ENCODE results near the gene BRWD1.

BRWD1 gene

DNA sequence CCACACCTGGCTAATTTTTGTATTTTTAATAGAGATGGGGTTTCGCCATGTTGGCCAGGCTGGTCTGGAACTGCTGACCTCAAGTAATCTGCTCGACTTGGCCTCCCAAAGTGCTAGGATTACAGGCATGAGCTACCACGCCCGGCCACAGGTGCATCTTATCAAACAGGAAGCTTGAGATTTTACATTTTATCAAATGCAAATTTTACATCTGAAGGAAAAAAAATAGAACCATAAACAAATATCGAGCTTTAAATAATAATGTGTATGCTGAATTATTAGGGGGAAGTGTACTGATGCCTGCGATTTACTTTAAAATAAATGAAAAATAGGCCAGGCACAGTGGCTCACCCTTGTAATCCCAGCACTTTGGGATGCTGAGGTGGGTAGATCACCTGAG lies 16.6 kb upstream of the BRWD1 start:
- TF ChIP-seq, protein P1, sequence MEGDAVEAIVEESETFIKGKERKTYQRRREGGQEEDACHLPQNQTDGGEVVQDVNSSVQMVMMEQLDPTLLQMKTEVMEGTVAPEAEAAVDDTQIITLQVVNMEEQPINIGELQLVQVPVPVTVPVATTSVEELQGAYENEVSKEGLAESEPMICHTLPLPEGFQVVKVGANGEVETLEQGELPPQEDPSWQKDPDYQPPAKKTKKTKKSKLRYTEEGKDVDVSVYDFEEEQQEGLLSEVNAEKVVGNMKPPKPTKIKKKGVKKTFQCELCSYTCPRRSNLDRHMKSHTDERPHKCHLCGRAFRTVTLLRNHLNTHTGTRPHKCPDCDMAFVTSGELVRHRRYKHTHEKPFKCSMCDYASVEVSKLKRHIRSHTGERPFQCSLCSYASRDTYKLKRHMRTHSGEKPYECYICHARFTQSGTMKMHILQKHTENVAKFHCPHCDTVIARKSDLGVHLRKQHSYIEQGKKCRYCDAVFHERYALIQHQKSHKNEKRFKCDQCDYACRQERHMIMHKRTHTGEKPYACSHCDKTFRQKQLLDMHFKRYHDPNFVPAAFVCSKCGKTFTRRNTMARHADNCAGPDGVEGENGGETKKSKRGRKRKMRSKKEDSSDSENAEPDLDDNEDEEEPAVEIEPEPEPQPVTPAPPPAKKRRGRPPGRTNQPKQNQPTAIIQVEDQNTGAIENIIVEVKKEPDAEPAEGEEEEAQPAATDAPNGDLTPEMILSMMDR (IDR thresholded peaks at IDR 0.05): no peak
- no peak for DNase-seq (ENCODE audit: low spot score)
- Histone ChIP-seq H3K27ac (no peak overlapping the region), H3K4me3 (no peak overlapping the region)

DNA sequence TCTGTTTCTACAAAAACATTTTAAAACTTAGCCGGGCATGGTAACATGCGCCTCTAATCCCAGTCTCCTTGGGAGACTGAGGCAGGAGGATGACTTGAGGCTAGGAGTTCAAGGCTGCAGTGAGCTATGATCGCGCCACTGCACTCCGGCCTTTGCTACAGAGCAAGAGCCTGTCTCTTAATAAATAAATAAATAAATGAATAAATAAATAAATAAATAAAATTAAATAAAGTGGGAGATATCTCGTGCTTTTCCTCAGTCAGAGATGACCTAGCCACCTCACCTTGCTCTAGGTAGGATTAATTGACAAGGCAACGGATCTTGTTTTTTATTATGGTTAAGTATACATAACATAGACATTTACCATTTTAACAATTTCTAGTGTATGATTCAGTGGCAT lies 14.3 kb upstream of the BRWD1 start:
- H3K4me3 ChIP-seq: no peak overlapping the region
- TF ChIP-seq, protein P1 (IDR thresholded peaks at IDR 0.05): no peak
- no peak overlapping the region for H3K27ac ChIP-seq
- DNase-seq (ENCODE audit: low spot score): no peak

DNA sequence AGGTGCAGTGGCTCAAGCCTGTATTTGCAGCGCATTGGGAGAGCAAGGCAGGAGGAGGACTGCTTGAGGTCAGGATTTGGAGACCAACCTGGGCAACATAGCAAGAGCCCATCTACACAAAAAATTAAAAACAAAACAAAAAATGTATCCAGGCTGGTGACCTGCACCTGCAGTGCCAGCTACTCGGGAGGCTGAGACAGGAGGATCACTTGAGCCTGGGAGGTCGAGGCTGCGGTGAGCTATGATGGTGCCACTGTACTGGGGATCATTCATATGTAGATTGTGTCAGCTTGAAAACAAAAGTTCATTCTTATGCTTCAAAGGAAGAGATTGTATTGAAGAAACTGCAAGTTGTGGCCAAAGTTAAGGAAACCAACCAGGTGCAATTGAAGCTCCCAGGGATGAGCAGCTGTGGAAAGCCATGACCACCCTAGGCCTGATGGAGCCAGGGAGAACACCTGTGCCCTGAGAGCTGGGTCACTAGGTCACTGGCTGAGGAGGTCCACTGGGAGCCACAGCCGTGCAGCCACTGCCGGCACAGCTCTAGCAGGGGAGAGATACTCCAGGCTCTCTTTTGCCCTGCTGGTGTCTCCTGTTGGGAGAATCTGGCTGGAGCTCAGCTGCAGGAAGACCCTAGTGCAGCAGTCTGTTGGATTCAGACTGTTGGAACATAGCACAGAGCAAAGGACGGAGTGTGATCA lies 13.3 kb upstream of the BRWD1 start:
- TF ChIP-seq, protein P1 (IDR thresholded peaks at IDR 0.05): no peak
- Histone ChIP-seq H3K4me3 (no peak overlapping the region), H3K27ac (no peak overlapping the region)
- DNase-seq (ENCODE audit: low spot score): no peak

DNA sequence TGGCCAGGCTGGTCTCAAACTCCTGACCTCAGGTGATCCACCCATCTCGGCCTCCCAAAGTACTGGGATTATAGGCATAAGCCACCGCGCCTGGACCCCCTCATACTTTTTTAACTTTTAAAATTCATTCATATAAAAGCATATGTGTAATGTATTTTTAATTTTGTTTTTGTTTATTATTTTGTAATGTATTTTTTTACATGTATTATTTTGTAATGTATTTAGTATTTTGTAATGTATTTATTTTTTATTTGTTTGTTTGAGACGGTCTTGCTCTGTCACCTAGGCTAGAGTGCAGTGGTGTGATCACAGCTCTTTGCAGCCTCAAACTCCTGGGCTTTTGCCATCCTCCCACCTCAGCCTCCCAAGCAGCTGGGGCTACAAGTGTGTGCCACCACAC lies 12.0 kb upstream of the BRWD1 start:
- Histone ChIP-seq H3K4me3 (no peak overlapping the region), H3K27ac (no peak overlapping the region)
- no peak for DNase-seq (ENCODE audit: low spot score)
- TF ChIP-seq, protein P1 (IDR thresholded peaks at IDR 0.05): no peak

DNA sequence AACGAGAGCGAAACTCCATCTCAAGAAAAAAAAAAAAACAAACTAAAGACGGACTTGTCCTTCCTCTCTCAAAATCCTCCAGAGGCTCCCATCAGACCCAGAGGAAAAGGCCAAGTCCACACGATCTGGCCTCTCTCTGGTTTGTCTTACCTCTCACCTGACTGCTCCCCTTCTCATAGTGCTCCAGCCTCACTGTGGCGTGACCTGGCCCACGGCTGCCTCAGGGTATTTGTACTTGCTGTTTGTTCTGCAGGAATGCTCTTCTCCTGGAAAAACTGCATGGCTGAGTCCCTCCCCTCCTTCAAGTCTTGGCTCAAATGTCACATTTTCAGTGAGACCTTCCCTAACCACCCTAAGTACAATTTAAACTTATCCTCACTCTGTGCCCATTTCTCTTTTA lies 8.0 kb upstream of the BRWD1 start:
- Histone ChIP-seq H3K4me3 (no peak overlapping the region), H3K27ac (no peak overlapping the region)
- no peak for DNase-seq (ENCODE audit: low spot score)
- TF ChIP-seq, protein P1 (IDR thresholded peaks at IDR 0.05): no peak

DNA sequence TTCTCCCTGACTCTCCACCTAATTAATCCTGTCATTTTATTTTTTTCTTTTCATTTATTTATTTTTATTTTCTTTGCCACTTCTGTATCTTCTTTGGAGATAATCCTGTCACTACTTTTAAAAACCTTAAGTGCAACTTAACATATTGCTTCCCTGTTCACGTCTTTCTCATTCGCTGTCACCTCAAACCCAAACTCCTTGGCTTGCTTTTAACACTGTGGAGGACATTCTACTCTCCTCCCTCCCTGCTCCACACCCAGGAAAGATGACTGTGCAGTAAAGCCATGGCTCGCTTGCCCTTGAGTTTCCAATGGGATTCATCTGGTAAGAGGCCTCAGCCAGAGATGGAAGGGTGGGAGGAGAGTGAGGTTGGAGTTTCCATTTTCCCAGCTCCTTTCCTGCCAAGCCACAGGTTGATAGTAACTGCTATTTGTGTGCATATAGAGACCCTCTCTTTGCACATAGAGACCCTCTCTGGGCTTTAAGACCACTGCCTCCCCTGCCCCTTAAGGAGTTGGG lies 6.4 kb upstream of the BRWD1 start:
- Histone ChIP-seq H3K27ac (peak overlapping the region in 1 of 2 donors; percentile 24), H3K4me3 (no peak overlapping the region)
- DNase-seq (ENCODE audit: low spot score): no peak
- TF ChIP-seq, protein P1 (IDR thresholded peaks at IDR 0.05): no peak

DNA sequence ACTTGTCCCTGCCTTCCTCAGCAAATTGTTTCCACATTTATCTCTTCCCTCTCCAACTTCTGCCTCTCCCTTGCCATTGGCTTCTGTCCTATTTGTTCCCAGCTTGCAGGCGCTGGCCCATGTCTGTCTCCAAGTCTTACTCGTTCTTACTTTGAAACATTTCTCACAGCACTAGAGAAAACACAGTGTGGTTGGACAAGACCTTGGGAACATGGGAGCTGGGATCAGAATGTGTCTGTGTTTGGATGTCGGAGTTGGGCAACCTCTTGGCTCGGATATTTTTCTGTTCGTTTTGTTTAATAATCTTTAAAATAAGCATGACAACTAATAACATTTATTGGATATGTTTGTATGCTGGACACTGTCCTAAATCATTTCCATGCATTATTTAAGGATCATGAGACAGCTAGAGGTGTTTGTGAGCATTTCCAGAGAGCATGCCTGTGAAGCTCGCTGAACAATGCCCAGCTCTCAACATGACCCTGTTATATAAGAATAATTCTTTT lies 5.9 kb upstream of the BRWD1 start:
- TF ChIP-seq, protein P1 (IDR thresholded peaks at IDR 0.05): no peak
- DNase-seq (ENCODE audit: low spot score): no peak
- Histone ChIP-seq H3K27ac (peak overlapping the region in 1 of 2 donors; percentile 24), H3K4me3 (no peak overlapping the region)
